ENCODE results near the gene TJP3. TPM values are rescaled to one million over a fixed set of nuclear protein-coding genes. Genes with fewer than 3 reads are reported as not detected.
"Not testable (repeated sequence)": the region's sequence is repeated elsewhere in the genome, so short reads cannot be mapped to it uniquely, and the experiment has no call there.

Gene TJP3
- total RNA-seq, 1 donor from 2014 or later, result not detected

GRCh38 chr19:3745363-3746045 is 37.3 kb downstream of the TJP3 start:
- DNase-seq (ENCODE audit: low read depth in 2 of 2), result no peak

- no peak for DNase-seq (ENCODE audit: low read depth in 2 of 2)
Observed at GRCh38 chr19:3746371-3747056, 38.3 kb downstream of the TJP3 start.

GRCh38 chr19:3748965-3749364 is 40.8 kb downstream of the TJP3 start:
- DNase-seq (ENCODE audit: low read depth in 2 of 2), result no peak

GRCh38 chr19:3750211-3750610 is 42.0 kb downstream of the TJP3 start:
- DNase-seq (ENCODE audit: low read depth in 2 of 2), result no peak

- DNase-seq (ENCODE audit: low read depth in 2 of 2), result no peak
Observed at GRCh38 chr19:3751236-3751635, 43.1 kb downstream of the TJP3 start.

- DNase-seq (ENCODE audit: low read depth in 2 of 2), result no peak
Observed at GRCh38 chr19:3752492-3752891, 44.3 kb downstream of the TJP3 start.

- no peak for DNase-seq (ENCODE audit: low read depth in 2 of 2)
Observed at GRCh38 chr19:3753631-3754410, 45.6 kb downstream of the TJP3 start.

- DNase-seq (ENCODE audit: low read depth in 2 of 2), result not testable (repeated sequence)
Observed at GRCh38 chr19:3757705-3758104, 49.5 kb downstream of the TJP3 start.

GRCh38 chr19:3758297-3758696 is 50.1 kb downstream of the TJP3 start:
- not testable (repeated sequence) for DNase-seq (ENCODE audit: low read depth in 2 of 2)

- DNase-seq (ENCODE audit: low read depth in 2 of 2), result no peak
Observed at GRCh38 chr19:3759482-3760254, 51.5 kb downstream of the TJP3 start.

GRCh38 chr19:3760871-3761361 is 52.7 kb downstream of the TJP3 start:
- DNase-seq (ENCODE audit: low read depth in 2 of 2), result peak in 1 of 2 donors; percentile 18

GRCh38 chr19:3761382-3762129 is 53.4 kb downstream of the TJP3 start, which contains the start of gene APBA3:
Gene APBA3, minus strand, starts transcription at chr19:3761692. Its CDS starts 1,428 bp downstream, at chr19:3760264.
- peak; percentile 91 to 95 for DNase-seq (ENCODE audit: low read depth in 2 of 2)

- no peak for DNase-seq (ENCODE audit: low read depth in 2 of 2)
Observed at GRCh38 chr19:3762130-3762473, 53.9 kb downstream of the TJP3 start.

GRCh38 chr19:3762501-3763459 is 54.6 kb downstream of the TJP3 start, which contains the start of gene MRPL54:
Gene MRPL54, plus strand, starts transcription at chr19:3762682. Its CDS starts 19 bp downstream, at chr19:3762701.
- DNase-seq (ENCODE audit: low read depth in 2 of 2), result peak; percentile 98 to 99

- peak in 1 of 2 donors; percentile 67 for DNase-seq (ENCODE audit: low read depth in 2 of 2)
Observed at GRCh38 chr19:3765121-3765520, 56.9 kb downstream of the TJP3 start.

- DNase-seq (ENCODE audit: low read depth in 2 of 2), result peak in 1 of 2 donors; percentile 40
Observed at GRCh38 chr19:3765757-3766156, 57.6 kb downstream of the TJP3 start.

GRCh38 chr19:3766520-3766919 is 58.3 kb downstream of the TJP3 start:
- DNase-seq (ENCODE audit: low read depth in 2 of 2), result no peak

- no peak for DNase-seq (ENCODE audit: low read depth in 2 of 2)
Observed at GRCh38 chr19:3767050-3767449, 58.9 kb downstream of the TJP3 start.

- DNase-seq (ENCODE audit: low read depth in 2 of 2), result peak; percentile 22 to 47
Observed at GRCh38 chr19:3768015-3768747, 60.0 kb downstream of the TJP3 start.

All from lung microvascular endothelial cell (primary cell).